Measurements from ENCODE around the gene RAB6A.
"Not testable (repeated sequence)": the region's sequence is repeated elsewhere in the genome, so short reads cannot be mapped to it uniquely, and the experiment has no call there.

RAB6A gene

GRCh38 chr11:73747762-73748161 lies 13.1 kb downstream of the RAB6A start:
- H3K4me1 ChIP-seq (ENCODE audit: control insufficient read depth, low read depth, low read length), result no peaks in the 10 kb centered on the region
- H3K9ac ChIP-seq (ENCODE audit: low read length), result no peak overlapping the region

GRCh38 chr11:73746701-73747100 lies 14.2 kb downstream of the RAB6A start:
- H3K9ac ChIP-seq (ENCODE audit: low read length), result no peak overlapping the region
- no peaks in the 10 kb centered on the region for H3K4me1 ChIP-seq (ENCODE audit: control insufficient read depth, low read depth, low read length)
- H3K4me3 ChIP-seq (ENCODE audit: low read length), result no peak overlapping the region
- no peak overlapping the region for H3K27ac ChIP-seq (ENCODE audit: low read length)
- no peaks in the 10 kb centered on the region for H3K27me3 ChIP-seq (ENCODE audit: control insufficient read depth, insufficient read depth, low read length)
- no peaks in the 10 kb centered on the region for H3K36me3 ChIP-seq (ENCODE audit: control insufficient read depth, low read depth, low read length)
- H3K9me3 ChIP-seq (ENCODE audit: control insufficient read depth, low read depth, low read length), result no peaks in the 10 kb centered on the region

More at GRCh38 chr11:73747762-73748161, 13.1 kb downstream of the RAB6A start:
- no peaks in the 10 kb centered on the region for H3K27me3 ChIP-seq (ENCODE audit: control insufficient read depth, insufficient read depth, low read length)
- no peaks in the 10 kb centered on the region for H3K9me3 ChIP-seq (ENCODE audit: control insufficient read depth, low read depth, low read length)
- H3K4me3 ChIP-seq (ENCODE audit: low read length), result no peak overlapping the region
- H3K27ac ChIP-seq (ENCODE audit: low read length), result no peak overlapping the region
- H3K36me3 ChIP-seq (ENCODE audit: control insufficient read depth, low read depth, low read length), result no peaks in the 10 kb centered on the region

GRCh38 chr11:73743045-73743444 lies 17.8 kb downstream of the RAB6A start:
- Histone ChIP-seq H3K9me3 (ENCODE audit: control insufficient read depth, low read depth, low read length) (no peaks in the 10 kb centered on the region), H3K9ac (ENCODE audit: low read length) (no peak overlapping the region), H3K4me1 (ENCODE audit: control insufficient read depth, low read depth, low read length) (no peaks in the 10 kb centered on the region), H3K27ac (ENCODE audit: low read length) (no peak overlapping the region), H3K36me3 (ENCODE audit: control insufficient read depth, low read depth, low read length) (no peaks in the 10 kb centered on the region), H3K27me3 (ENCODE audit: control insufficient read depth, insufficient read depth, low read length) (no peaks in the 10 kb centered on the region), H3K4me3 (ENCODE audit: low read length) (no peak overlapping the region)

GRCh38 chr11:73735959-73736358 lies 24.9 kb downstream of the RAB6A start:
- H3K4me3 ChIP-seq (ENCODE audit: low read length); H3K36me3 ChIP-seq (ENCODE audit: control insufficient read depth, low read depth, low read length); H3K27ac ChIP-seq (ENCODE audit: low read length): not testable (repeated sequence)

GRCh38 chr11:73734993-73735392 lies 25.9 kb downstream of the RAB6A start:
- no peaks in the 10 kb centered on the region for H3K36me3 ChIP-seq (ENCODE audit: control insufficient read depth, low read depth, low read length)
- no peaks in the 10 kb centered on the region for H3K4me1 ChIP-seq (ENCODE audit: control insufficient read depth, low read depth, low read length)
- H3K4me3 ChIP-seq (ENCODE audit: low read length), result no peak overlapping the region
- H3K27ac ChIP-seq (ENCODE audit: low read length), result no peak overlapping the region
- H3K27me3 ChIP-seq (ENCODE audit: control insufficient read depth, insufficient read depth, low read length), result no peaks in the 10 kb centered on the region
- H3K9me3 ChIP-seq (ENCODE audit: control insufficient read depth, low read depth, low read length), result no peaks in the 10 kb centered on the region
- no peak overlapping the region for H3K9ac ChIP-seq (ENCODE audit: low read length)

More at GRCh38 chr11:73735959-73736358, 24.9 kb downstream of the RAB6A start:
- H3K9ac ChIP-seq (ENCODE audit: low read length); H3K9me3 ChIP-seq (ENCODE audit: control insufficient read depth, low read depth, low read length); H3K4me1 ChIP-seq (ENCODE audit: control insufficient read depth, low read depth, low read length); H3K27me3 ChIP-seq (ENCODE audit: control insufficient read depth, insufficient read depth, low read length): not testable (repeated sequence)

- not testable (repeated sequence) for H3K4me3 ChIP-seq (ENCODE audit: low read length); H3K27ac ChIP-seq (ENCODE audit: low read length)
Measured at GRCh38 chr11:73734011-73734410, 26.9 kb downstream of the RAB6A start.

GRCh38 chr11:73732936-73733335 lies 27.9 kb downstream of the RAB6A start:
- not testable (repeated sequence) for H3K27ac ChIP-seq (ENCODE audit: low read length)

More at GRCh38 chr11:73734011-73734410, 26.9 kb downstream of the RAB6A start:
- H3K9me3 ChIP-seq (ENCODE audit: control insufficient read depth, low read depth, low read length); H3K27me3 ChIP-seq (ENCODE audit: control insufficient read depth, insufficient read depth, low read length); H3K4me1 ChIP-seq (ENCODE audit: control insufficient read depth, low read depth, low read length); H3K36me3 ChIP-seq (ENCODE audit: control insufficient read depth, low read depth, low read length); H3K9ac ChIP-seq (ENCODE audit: low read length): not testable (repeated sequence)

GRCh38 chr11:73729594-73730206 lies 31.2 kb downstream of the RAB6A start:
- Histone ChIP-seq H3K9me3 (ENCODE audit: control insufficient read depth, low read depth, low read length) (no peaks in the 10 kb centered on the region), H3K27me3 (ENCODE audit: control insufficient read depth, insufficient read depth, low read length) (no peaks in the 10 kb centered on the region), H3K27ac (ENCODE audit: low read length) (no peak overlapping the region), H3K4me3 (ENCODE audit: low read length) (no peak overlapping the region), H3K9ac (ENCODE audit: low read length) (no peak overlapping the region), H3K4me1 (ENCODE audit: control insufficient read depth, low read depth, low read length) (no peaks in the 10 kb centered on the region), H3K36me3 (ENCODE audit: control insufficient read depth, low read depth, low read length) (peaks cover 7% of the 10 kb centered on the region)

More at GRCh38 chr11:73732936-73733335, 27.9 kb downstream of the RAB6A start:
- not testable (repeated sequence) for H3K27me3 ChIP-seq (ENCODE audit: control insufficient read depth, insufficient read depth, low read length); H3K36me3 ChIP-seq (ENCODE audit: control insufficient read depth, low read depth, low read length); H3K9ac ChIP-seq (ENCODE audit: low read length); H3K9me3 ChIP-seq (ENCODE audit: control insufficient read depth, low read depth, low read length); H3K4me1 ChIP-seq (ENCODE audit: control insufficient read depth, low read depth, low read length); H3K4me3 ChIP-seq (ENCODE audit: low read length)

- H3K9me3 ChIP-seq (ENCODE audit: control insufficient read depth, low read depth, low read length), result no peaks in the 10 kb centered on the region
- no peak overlapping the region for H3K4me3 ChIP-seq (ENCODE audit: low read length)
- H3K27ac ChIP-seq (ENCODE audit: low read length), result no peak overlapping the region
- H3K4me1 ChIP-seq (ENCODE audit: control insufficient read depth, low read depth, low read length), result no peaks in the 10 kb centered on the region
- no peak overlapping the region for H3K9ac ChIP-seq (ENCODE audit: low read length)
- H3K36me3 ChIP-seq (ENCODE audit: control insufficient read depth, low read depth, low read length), result peaks cover 7% of the 10 kb centered on the region
- no peaks in the 10 kb centered on the region for H3K27me3 ChIP-seq (ENCODE audit: control insufficient read depth, insufficient read depth, low read length)
Measured at GRCh38 chr11:73728000-73728399, 32.9 kb downstream of the RAB6A start.

- H3K27ac ChIP-seq (ENCODE audit: low read length), result no peak overlapping the region
- H3K36me3 ChIP-seq (ENCODE audit: control insufficient read depth, low read depth, low read length), result peaks cover 7% of the 10 kb centered on the region
- no peaks in the 10 kb centered on the region for H3K4me1 ChIP-seq (ENCODE audit: control insufficient read depth, low read depth, low read length)
- no peaks in the 10 kb centered on the region for H3K9me3 ChIP-seq (ENCODE audit: control insufficient read depth, low read depth, low read length)
- no peak overlapping the region for H3K9ac ChIP-seq (ENCODE audit: low read length)
- H3K27me3 ChIP-seq (ENCODE audit: control insufficient read depth, insufficient read depth, low read length), result no peaks in the 10 kb centered on the region
- no peak overlapping the region for H3K4me3 ChIP-seq (ENCODE audit: low read length)
Measured at GRCh38 chr11:73726825-73727224, 34.0 kb downstream of the RAB6A start.

- Histone ChIP-seq H3K9ac (ENCODE audit: low read length) (no peak overlapping the region), H3K27ac (ENCODE audit: low read length) (no peak overlapping the region), H3K27me3 (ENCODE audit: control insufficient read depth, insufficient read depth, low read length) (no peaks in the 10 kb centered on the region), H3K9me3 (ENCODE audit: control insufficient read depth, low read depth, low read length) (no peaks in the 10 kb centered on the region), H3K4me1 (ENCODE audit: control insufficient read depth, low read depth, low read length) (no peaks in the 10 kb centered on the region), H3K36me3 (ENCODE audit: control insufficient read depth, low read depth, low read length) (peaks cover 12% of the 10 kb centered on the region), H3K4me3 (ENCODE audit: low read length) (no peak overlapping the region)
Measured at GRCh38 chr11:73717136-73717535, 43.7 kb downstream of the RAB6A start.
